ENCODE results near the gene DEAF1. TPM values are rescaled to one million over a fixed set of nuclear protein-coding genes. Genes with fewer than 3 reads are reported as not detected.

Gene DEAF1
- total and polyA plus RNA-seq, 9 of the 15 experiments (the other 6 are each of a cell fraction or from before 2014, with no cell fraction given), result 2.0 to 69.1 (median 26.8) TPM

- TF ChIP-seq ZBTB40 (IDR thresholded peaks at IDR 0.05) (peak; percentile 24; the same call in 1 of the 2 replicates), ZBTB40 (CRISPR knock-in tag; IDR thresholded peaks at IDR 0.05) (no peak), CXXC5 (CRISPR knock-in tag; IDR thresholded peaks at IDR 0.05) (peak; percentile 60; the same call in 1 of the 2 replicates), TEAD2 (tag; IDR thresholded peaks at IDR 0.05) (no peak), GABPA (tag; conservative IDR thresholded peaks at IDR 0.05; ENCODE audit: low read depth) (no peak), ZNF449 (CRISPR knock-in tag; IDR thresholded peaks at IDR 0.05) (no peak), NFXL1 (CRISPR knock-in tag; IDR thresholded peaks at IDR 0.05) (no peak), DACH1 (IDR thresholded peaks at IDR 0.05; ENCODE audit: partially characterized antibody) (peak; percentile 21), ZNF589 (CRISPR knock-in tag; IDR thresholded peaks at IDR 0.05; ENCODE audit: low read depth) (0 out of 2 replicates have a peak, but pooled peaks have one; percentile 65), TFAP4 (CRISPR knock-in tag; IDR thresholded peaks at IDR 0.05; ENCODE audit: borderline replicate concordance) (peak; percentile 44)
These were observed 2.1 kb downstream of the DEAF1 start (continued) for GRCh38 chr11:692824-693414.
